Retinal pigment epithelial cell (primary cell): ENCODE measurements around the gene HEXD.

Experiments
- DNase-seq: peaks from one replicate; pipeline ENCODE4 v3.0.0-alpha.2; 2010; ENCODE audit warnings: low read depth
- H3K4me3 ChIP-seq: 2 replicates; pipeline ENCODE4 v1.5.1; 2011; ENCODE audit warnings: mild to moderate bottlenecking, low read length, control low read depth, moderate library complexity
- TF ChIP-seq, protein P1 (sequence below): conservative IDR thresholded peaks from 2 replicates; pipeline ENCODE4 v1.5.1; 2011; ENCODE audit warnings: low read depth, low read length, control low read depth, inconsistent platforms

HEXD gene

DNA sequence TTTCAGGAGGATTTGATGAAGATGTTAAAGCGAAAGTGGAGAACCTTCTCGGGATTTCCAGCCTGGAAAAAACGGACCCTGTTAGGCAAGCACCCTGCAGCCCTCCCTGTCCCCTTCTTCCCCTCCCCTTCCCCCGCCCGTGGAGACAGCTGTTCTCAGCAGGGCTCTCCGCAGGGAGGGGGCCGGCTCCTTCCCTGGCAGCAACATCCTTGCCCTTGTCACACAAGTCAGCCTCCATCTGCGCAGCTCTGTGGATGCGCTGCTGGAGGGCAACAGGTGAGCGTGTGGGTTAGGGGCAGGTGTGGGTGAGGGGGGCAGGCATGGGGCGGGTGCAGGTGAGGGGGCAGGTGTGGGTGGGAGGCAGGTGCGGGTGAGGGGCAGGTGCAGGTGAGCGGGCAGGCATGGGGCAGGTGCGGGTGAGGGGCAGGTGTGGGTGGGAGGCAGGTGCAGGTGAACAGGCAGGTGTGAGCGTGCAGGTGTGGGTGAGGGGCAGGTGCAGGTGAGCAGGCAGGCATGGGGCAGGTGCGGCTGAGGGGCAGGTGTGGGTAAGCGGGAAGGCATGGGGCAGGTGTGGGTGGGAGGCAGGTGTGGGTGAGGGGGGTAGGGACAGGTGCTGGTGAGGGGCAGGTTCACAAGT is 23.0 kb downstream of the HEXD start:
- no peak for DNase-seq
- H3K4me3 ChIP-seq = no peak overlapping the region
- TF ChIP-seq, protein P1, sequence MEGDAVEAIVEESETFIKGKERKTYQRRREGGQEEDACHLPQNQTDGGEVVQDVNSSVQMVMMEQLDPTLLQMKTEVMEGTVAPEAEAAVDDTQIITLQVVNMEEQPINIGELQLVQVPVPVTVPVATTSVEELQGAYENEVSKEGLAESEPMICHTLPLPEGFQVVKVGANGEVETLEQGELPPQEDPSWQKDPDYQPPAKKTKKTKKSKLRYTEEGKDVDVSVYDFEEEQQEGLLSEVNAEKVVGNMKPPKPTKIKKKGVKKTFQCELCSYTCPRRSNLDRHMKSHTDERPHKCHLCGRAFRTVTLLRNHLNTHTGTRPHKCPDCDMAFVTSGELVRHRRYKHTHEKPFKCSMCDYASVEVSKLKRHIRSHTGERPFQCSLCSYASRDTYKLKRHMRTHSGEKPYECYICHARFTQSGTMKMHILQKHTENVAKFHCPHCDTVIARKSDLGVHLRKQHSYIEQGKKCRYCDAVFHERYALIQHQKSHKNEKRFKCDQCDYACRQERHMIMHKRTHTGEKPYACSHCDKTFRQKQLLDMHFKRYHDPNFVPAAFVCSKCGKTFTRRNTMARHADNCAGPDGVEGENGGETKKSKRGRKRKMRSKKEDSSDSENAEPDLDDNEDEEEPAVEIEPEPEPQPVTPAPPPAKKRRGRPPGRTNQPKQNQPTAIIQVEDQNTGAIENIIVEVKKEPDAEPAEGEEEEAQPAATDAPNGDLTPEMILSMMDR = no peak

DNA sequence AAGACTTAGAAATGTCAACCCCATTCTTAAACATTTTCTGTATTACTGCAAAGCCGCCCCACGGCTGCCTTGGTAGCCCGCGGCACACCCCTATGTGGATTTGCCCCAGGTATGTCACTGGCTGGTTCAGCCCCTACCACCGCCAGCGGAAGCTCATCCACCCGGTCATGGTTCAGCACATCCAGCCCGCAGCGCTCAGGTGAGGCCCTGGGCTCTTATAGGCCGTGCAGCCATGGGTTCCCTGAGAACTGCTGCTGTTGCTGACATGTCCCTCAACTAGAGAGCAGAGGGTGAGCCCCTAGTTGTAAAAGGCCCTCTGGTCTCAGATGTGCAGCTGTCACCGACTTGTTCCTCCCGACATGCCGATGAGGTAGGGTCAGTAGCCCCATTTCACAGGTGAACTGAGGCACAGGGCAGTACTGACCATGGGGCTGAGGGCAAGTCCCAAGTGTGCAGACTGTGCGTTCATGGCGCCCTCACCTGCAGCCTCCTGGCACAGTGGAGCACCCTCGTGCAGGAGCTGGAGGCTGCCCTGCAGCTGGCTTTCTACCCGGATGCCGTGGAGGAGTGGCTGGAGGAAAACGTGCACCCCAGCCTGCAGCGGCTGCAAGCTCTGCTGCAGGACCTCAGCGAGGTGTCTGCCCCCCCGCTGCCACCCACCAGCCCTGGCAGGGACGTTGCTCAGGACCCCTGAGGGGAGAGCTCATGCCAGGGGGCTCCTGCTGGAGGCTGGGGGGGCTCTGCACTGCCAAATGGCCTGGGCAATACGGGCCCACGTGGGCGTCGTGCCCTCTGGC is 23.7 kb downstream of the HEXD start:
- no peak overlapping the region for H3K4me3 ChIP-seq
- TF ChIP-seq, protein P1 = no peak
- DNase-seq = no peak

DNA sequence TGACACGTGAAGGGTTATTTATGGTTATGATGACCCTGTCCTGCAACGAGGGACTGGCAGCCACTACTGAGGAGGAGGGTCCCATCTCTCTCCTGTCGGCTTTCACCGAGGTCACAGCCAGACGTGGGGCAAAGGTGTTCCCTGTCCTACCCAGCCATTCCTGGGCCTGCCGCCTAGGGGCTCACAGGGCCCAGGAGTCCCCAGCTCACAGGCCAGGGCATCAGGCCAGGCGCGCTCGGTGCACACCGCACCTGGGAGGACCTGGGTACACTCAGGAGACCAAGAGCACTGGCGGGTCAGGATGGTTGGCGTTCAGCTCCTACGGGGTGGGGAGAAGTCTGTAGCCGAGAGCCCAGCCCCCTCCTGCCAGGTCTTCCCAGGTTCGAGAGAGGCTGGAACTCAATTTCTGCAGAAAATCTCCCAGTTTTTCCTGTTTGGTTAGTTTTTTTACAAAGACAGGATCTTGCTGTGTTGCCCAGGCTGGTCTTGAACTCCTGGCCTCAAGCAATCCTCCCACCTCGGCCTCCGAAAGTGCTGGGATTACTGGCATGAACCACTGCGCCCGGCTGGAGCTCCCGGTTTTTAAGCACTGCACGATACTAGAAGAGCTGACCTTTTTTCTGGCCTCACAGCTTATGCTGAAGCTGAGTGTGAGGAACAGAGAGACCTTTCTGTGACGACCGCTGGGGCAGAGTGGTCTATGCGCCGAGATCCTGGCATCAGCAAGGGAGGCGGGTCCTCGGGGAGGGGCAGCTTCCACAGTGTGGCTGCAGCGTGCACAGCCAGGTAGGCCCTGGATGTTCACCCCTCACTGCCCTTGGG is 24.7 kb downstream of the HEXD start:
- TF ChIP-seq, protein P1 = no peak
- DNase-seq = no peak
- no peak overlapping the region for H3K4me3 ChIP-seq

DNA sequence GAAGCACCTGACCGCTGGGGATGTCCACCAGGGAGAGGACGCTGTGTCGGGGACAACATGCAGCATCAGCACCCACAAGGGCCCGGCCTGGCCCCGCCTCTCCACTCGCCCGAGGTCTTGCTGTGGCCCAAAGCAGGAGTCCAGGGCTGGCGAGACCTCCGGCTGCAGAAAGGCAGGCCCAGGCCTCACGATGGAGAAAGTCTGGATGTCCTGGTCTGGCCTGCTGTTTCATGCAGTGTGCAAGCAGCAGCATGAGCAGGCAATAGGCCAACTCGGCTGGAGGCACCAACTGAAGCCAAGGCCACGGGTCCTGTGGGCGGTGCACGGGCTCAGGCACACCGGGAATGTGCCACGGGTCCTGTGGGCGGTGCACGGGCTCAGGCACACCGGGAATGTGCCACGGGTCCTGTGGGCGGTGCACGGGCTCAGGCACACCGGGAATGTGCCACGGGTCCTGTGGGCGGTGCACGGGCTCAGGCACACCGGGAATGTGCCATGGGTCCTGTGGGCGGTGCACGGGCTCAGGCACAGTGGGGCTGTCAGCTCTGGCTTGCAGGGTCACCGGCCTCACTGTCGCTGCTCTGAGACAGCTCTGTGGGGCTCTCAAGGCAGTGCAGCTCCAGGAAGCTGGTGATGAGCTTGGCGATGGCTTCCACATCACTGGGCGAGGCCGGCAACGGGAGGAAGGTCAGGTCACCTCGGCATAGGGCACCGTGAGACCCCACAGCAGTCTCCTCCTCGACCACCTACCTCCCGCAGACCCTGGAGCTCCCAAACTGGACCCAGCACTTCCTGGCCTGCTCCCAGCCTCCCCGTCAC is 25.5 kb downstream of the HEXD start:
- no peak for DNase-seq
- H3K4me3 ChIP-seq = no peak overlapping the region
- TF ChIP-seq, protein P1 = no peak

DNA sequence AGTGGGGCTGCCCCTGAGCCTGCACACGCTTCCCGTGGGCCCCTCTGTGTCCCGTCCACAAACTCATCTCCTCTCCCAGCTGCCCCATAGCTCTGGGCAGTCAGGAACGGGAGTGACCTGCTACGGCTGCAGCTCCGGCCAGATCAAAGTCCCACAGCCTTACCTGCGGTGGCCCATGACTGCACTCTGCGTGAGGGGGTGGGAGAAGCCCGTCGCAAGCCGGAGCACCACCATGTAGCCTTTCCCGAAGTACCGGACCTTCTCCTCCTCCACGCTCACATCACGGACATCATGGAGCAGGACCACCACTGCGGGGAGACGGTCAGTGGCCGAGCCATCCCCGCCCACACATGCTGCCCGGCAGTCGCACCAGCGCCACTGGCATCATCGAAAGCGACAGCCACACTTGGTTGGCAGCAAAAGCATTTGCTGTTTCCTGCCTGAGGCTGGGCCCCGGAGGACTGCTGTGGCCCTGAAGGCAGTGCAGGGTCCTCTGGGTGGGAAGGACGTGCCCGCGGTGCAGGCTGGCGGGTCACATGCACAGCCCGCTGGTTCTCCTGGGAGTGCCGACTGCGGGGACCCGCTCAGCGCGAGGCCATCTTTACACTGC is 26.2 kb downstream of the HEXD start:
- no peak overlapping the region for H3K4me3 ChIP-seq
- DNase-seq = no peak
- TF ChIP-seq, protein P1 = no peak

DNA sequence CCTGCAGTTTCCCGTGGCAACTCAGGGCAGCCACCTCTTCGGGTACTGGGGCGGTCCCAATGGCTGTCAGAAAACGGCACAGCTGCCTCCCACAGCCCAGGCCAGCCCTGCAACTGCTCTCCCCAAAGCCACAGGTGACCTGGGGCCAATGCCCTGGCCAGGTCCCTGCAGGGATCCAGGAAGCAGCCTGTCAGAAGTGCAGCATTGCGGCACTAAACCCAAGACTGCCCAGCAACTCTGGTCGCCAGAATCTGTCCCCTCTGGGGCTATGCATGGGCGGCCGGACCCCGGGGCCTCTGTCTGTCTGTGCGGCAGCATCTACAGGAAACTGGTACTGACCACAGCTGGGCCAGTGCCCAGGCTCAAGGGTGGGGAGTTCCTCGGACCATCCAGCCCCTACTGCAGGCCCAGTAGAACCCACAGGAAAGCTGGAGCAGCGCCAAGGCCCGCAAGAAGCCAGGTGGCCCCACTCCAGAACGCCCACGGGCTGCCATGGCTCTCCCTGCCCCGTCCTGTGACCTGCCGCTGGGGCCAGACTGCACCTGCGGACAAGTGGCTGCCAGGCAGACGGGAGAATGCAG is 26.9 kb downstream of the HEXD start:
- TF ChIP-seq, protein P1 = no peak
- no peak for DNase-seq
- H3K4me3 ChIP-seq = no peak overlapping the region
